Tibial artery (tissue), 4 donors: ENCODE data around the gene POLE2.
A peak's percentile ranks its signal among the peaks of the same experiment; 100 is the strongest.

ENCODE experiments used
- DNase-seq, 2 donors: peaks; one replicate each; pipeline ENCODE4 v3.0.0-alpha.2; 2019
- H3K27ac ChIP-seq, 2 donors: fragments of 200-600 bp; sonication (generic) in 1 of 2; 1 replicate in 1 of 2; 2 replicates in 1 of 2; pipeline ENCODE4 v1.5.1; 2018 to 2019; ENCODE audit warnings: mild to moderate bottlenecking in 1 of 2
- H3K27me3 ChIP-seq, 2 donors: fragments of 200-600 bp; sonication (generic) in 1 of 2; one replicate each; pipeline versions ENCODE4 v1.5.1 to v1.6.0; 2016 to 2019
- H3K36me3 ChIP-seq, 3 donors: fragments of 200-600 bp; sonication (generic) in 2 of 3; one replicate each; pipeline ENCODE4 v1.5.1; 2016 to 2019; ENCODE audit warnings: mild to moderate bottlenecking in 2 of 3
- H3K4me1 ChIP-seq, 4 donors: fragments of 200-600 bp; sonication (generic) in 2 of 4; 1 replicate in 3 of 4; 2 replicates in 1 of 4; pipeline ENCODE4 v1.5.1; 2016 to 2019
- H3K4me3 ChIP-seq, 2 donors: fragments of 200-600 bp; sonication (generic) in 1 of 2; 1 replicate in 1 of 2; 2 replicates in 1 of 2; pipeline ENCODE4 v1.5.1; 2018 to 2019; ENCODE audit warnings: mild to moderate bottlenecking in 2 of 2
- H3K9me3 ChIP-seq, 3 donors: fragments of 200-600 bp; sonication (generic) in 1 of 3; one replicate each; pipeline ENCODE4 v1.5.1; 2016 to 2019
- CTCF ChIP-seq, 2 experiments: fragments of 200-600 bp in 1 of 2; fragments of 450-650 bp in 1 of 2; IDR thresholded peaks; one replicate each; pipeline ENCODE4 v1.5.1; 2017 to 2019; ENCODE audit warnings: antibody characterized with exemption in 2 of 2, mild to moderate bottlenecking in 1 of 2, moderate library complexity in 1 of 2
- intact Hi-C: fragments of 100-400 bp; cut with DNase I; formaldehyde crosslinking; loops from one replicate; pipeline ENCODE4 v1.15.0; 2023; ENCODE audit warnings: low total_unique reads

The POLE2 gene

GRCh38 chr14:49617852-49618519 lies 70.0 kb downstream of the POLE2 start:
- intact Hi-C loops, result no loop called here
- Histone ChIP-seq H3K36me3 (peaks cover 18 to 31% (median 19%) of the 10 kb centered on the region in 3 donors), H3K4me1 (peaks cover 0 to 34% (median 17%) of the 10 kb centered on the region in 4 donors), H3K9me3 (no peaks in the 10 kb centered on the region), H3K27me3 (no peaks in the 10 kb centered on the region), H3K4me3 (no peak overlapping the region), H3K27ac (no peak overlapping the region)
- TF ChIP-seq CTCF (IDR thresholded peaks at IDR 0.05), result no peak
- DNase-seq, result no peak

GRCh38 chr14:49615776-49616175 lies 72.2 kb downstream of the POLE2 start:
- no peak for DNase-seq
- H3K9me3 ChIP-seq, result no peaks in the 10 kb centered on the region
- peaks cover 18 to 31% (median 19%) of the 10 kb centered on the region in 3 donors for H3K36me3 ChIP-seq
- peaks cover 0 to 15% (median 7%) of the 10 kb centered on the region in 4 donors for H3K4me1 ChIP-seq
- H3K27ac ChIP-seq, result no peak overlapping the region
- no peak for TF ChIP-seq CTCF (IDR thresholded peaks at IDR 0.05)
- H3K27me3 ChIP-seq, result no peaks in the 10 kb centered on the region
- H3K4me3 ChIP-seq, result no peak overlapping the region
- intact Hi-C loops, result no loop called here

GRCh38 chr14:49614196-49614595 lies 73.8 kb downstream of the POLE2 start:
- Histone ChIP-seq H3K9me3 (no peaks in the 10 kb centered on the region), H3K27ac (no peak overlapping the region), H3K27me3 (no peaks in the 10 kb centered on the region), H3K36me3 (peaks cover 16 to 31% (median 19%) of the 10 kb centered on the region in 3 donors), H3K4me1 (peaks cover 0 to 11% (median 3%) of the 10 kb centered on the region in 4 donors), H3K4me3 (no peak overlapping the region)
- DNase-seq, result no peak
- intact Hi-C loops, result no loop called here
- no peak for TF ChIP-seq CTCF (IDR thresholded peaks at IDR 0.05)

GRCh38 chr14:49612671-49613070 lies 75.3 kb downstream of the POLE2 start:
- no peaks in the 10 kb centered on the region for H3K9me3 ChIP-seq
- no peak overlapping the region for H3K4me3 ChIP-seq
- H3K27ac ChIP-seq, result no peak overlapping the region
- no peaks in the 10 kb centered on the region for H3K27me3 ChIP-seq
- no peak for TF ChIP-seq CTCF (IDR thresholded peaks at IDR 0.05)
- peaks cover 2 to 19% (median 7%) of the 10 kb centered on the region in 3 donors for H3K36me3 ChIP-seq
- no peaks in the 10 kb centered on the region for H3K4me1 ChIP-seq
- DNase-seq, result peak in 1 of 2 donors; percentile 24
- intact Hi-C loops, result no loop called here

- Histone ChIP-seq H3K4me1 (no peaks in the 10 kb centered on the region), H3K27ac (no peak overlapping the region), H3K9me3 (no peaks in the 10 kb centered on the region), H3K4me3 (no peak overlapping the region), H3K36me3 (peaks cover 5 to 16% (median 5%) of the 10 kb centered on the region in 3 donors), H3K27me3 (no peaks in the 10 kb centered on the region)
- DNase-seq, result no peak
- intact Hi-C loops, result no loop called here
- TF ChIP-seq CTCF (IDR thresholded peaks at IDR 0.05), result no peak
Measured at GRCh38 chr14:49612251-49612650, 75.8 kb downstream of the POLE2 start.
